ENCODE measurements around the gene SH3GLB1. TPM values are rescaled to one million over a fixed set of nuclear protein-coding genes. Genes with fewer than 3 reads are reported as not detected.
A peak's percentile ranks its signal among the peaks of the same experiment; 100 is the strongest.

Gene SH3GLB1
- total and polyA plus RNA-seq, 9 of the 15 experiments (the other 6 are each of a cell fraction or from before 2014, with no cell fraction given), result 8.6 to 34.2 (median 24.2) TPM

DNA sequence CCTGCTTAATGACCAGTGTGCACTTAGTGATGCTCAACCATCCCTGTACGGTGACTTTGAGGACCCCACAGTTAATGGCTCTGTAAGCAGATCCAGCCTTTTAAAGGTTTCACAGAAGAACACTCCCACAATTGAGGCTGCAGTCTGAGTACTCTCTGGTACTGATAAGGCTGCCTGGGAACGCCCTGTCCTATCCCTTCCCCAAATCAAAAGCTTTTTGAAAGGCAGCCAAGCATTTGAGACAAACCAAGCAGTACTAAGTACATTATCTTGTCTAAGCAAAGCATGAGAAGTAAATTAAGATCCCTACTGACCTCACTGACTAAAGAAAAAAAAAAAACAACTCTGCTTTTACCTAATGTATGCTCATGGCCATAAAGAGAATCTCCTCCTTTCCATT is 60.7 kb downstream of the SH3GLB1 start (continued):
- TF ChIP-seq, protein P1, sequence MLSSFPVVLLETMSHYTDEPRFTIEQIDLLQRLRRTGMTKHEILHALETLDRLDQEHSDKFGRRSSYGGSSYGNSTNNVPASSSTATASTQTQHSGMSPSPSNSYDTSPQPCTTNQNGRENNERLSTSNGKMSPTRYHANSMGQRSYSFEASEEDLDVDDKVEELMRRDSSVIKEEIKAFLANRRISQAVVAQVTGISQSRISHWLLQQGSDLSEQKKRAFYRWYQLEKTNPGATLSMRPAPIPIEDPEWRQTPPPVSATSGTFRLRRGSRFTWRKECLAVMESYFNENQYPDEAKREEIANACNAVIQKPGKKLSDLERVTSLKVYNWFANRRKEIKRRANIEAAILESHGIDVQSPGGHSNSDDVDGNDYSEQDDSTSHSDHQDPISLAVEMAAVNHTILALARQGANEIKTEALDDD (IDR thresholded peaks at IDR 0.05), result peak; percentile 59; the same call in 1 of the 2 replicates
- no peak for TF ChIP-seq U2AF1 (optimal IDR thresholded peaks at IDR 0.05; ENCODE audit: low read depth, low read length)
- TF ChIP-seq STAT5A (IDR thresholded peaks at IDR 0.05; ENCODE audit: borderline replicate concordance, low read length), result peak; percentile 61
- no peak for TF ChIP-seq MYBL2 (IDR thresholded peaks at IDR 0.05; ENCODE audit: low read depth)
- TF ChIP-seq MYBL2 (CRISPR knock-in tag; IDR thresholded peaks at IDR 0.05; ENCODE audit: borderline replicate concordance), result no peak
- TF ChIP-seq, protein P2, sequence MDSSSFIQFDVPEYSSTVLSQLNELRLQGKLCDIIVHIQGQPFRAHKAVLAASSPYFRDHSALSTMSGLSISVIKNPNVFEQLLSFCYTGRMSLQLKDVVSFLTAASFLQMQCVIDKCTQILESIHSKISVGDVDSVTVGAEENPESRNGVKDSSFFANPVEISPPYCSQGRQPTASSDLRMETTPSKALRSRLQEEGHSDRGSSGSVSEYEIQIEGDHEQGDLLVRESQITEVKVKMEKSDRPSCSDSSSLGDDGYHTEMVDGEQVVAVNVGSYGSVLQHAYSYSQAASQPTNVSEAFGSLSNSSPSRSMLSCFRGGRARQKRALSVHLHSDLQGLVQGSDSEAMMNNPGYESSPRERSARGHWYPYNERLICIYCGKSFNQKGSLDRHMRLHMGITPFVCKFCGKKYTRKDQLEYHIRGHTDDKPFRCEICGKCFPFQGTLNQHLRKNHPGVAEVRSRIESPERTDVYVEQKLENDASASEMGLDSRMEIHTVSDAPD (CRISPR knock-in tag; IDR thresholded peaks at IDR 0.05), result no peak
- peak in 1 of 2 experiments; percentile 12; a peak in 1 of 4 replicates for TF ChIP-seq RAD21 (CRISPR knock-in tag; conservative IDR thresholded peaks at IDR 0.05 in 1 of 2, IDR thresholded peaks at IDR 0.05 in 1 of 2)
- peak; percentile 86 for TF ChIP-seq SMARCE1 (IDR thresholded peaks at IDR 0.05)
- peak; percentile 63 for TF ChIP-seq PML (IDR thresholded peaks at IDR 0.05; ENCODE audit: low read length)
- 0 out of 2 replicates have a peak, but pooled peaks have one; percentile 36 for TF ChIP-seq MTA3 (IDR thresholded peaks at IDR 0.05; ENCODE audit: borderline replicate concordance)
- TF ChIP-seq LCOR (CRISPR knock-in tag; IDR thresholded peaks at IDR 0.05), result peak; percentile 77
- TF ChIP-seq, protein P3, sequence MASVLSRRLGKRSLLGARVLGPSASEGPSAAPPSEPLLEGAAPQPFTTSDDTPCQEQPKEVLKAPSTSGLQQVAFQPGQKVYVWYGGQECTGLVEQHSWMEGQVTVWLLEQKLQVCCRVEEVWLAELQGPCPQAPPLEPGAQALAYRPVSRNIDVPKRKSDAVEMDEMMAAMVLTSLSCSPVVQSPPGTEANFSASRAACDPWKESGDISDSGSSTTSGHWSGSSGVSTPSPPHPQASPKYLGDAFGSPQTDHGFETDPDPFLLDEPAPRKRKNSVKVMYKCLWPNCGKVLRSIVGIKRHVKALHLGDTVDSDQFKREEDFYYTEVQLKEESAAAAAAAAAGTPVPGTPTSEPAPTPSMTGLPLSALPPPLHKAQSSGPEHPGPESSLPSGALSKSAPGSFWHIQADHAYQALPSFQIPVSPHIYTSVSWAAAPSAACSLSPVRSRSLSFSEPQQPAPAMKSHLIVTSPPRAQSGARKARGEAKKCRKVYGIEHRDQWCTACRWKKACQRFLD (CRISPR knock-in tag; IDR thresholded peaks at IDR 0.05), result 0 out of 2 replicates have a peak, but pooled peaks have one; percentile 28
- peak; percentile 30; the same call in 1 of the 2 replicates for TF ChIP-seq FOSL1 (tag; conservative IDR thresholded peaks at IDR 0.05)
- TF ChIP-seq ZNF766 (CRISPR knock-in tag; conservative IDR thresholded peaks at IDR 0.05), result peak; percentile 97
- TF ChIP-seq CREM (IDR thresholded peaks at IDR 0.05; ENCODE audit: low read depth), result peak; percentile 67
- TF ChIP-seq, protein P4, sequence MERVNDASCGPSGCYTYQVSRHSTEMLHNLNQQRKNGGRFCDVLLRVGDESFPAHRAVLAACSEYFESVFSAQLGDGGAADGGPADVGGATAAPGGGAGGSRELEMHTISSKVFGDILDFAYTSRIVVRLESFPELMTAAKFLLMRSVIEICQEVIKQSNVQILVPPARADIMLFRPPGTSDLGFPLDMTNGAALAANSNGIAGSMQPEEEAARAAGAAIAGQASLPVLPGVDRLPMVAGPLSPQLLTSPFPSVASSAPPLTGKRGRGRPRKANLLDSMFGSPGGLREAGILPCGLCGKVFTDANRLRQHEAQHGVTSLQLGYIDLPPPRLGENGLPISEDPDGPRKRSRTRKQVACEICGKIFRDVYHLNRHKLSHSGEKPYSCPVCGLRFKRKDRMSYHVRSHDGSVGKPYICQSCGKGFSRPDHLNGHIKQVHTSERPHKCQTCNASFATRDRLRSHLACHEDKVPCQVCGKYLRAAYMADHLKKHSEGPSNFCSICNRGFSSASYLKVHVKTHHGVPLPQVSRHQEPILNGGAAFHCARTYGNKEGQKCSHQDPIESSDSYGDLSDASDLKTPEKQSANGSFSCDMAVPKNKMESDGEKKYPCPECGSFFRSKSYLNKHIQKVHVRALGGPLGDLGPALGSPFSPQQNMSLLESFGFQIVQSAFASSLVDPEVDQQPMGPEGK (CRISPR knock-in tag; IDR thresholded peaks at IDR 0.05; ENCODE audit: borderline replicate concordance), result no peak
- peak; percentile 84 for TF ChIP-seq CBFA2T2 (conservative IDR thresholded peaks at IDR 0.05)
- TF ChIP-seq FOXA3 (CRISPR knock-in tag; conservative IDR thresholded peaks at IDR 0.05 in 1 of 2, IDR thresholded peaks at IDR 0.05 in 1 of 2), result 0 out of 4 replicates have a peak, but pooled peaks of 1 of the 2 experiments have one; percentile 13
- TF ChIP-seq ZNF76 (CRISPR knock-in tag; IDR thresholded peaks at IDR 0.05; ENCODE audit: borderline replicate concordance), result no peak
- no peak for TF ChIP-seq RBM39 (optimal IDR thresholded peaks at IDR 0.05; ENCODE audit: low read depth, low read length)
- peak; percentile 42 for TF ChIP-seq RFX1 (IDR thresholded peaks at IDR 0.05)
- TF ChIP-seq GATA2 (CRISPR knock-in tag; IDR thresholded peaks at IDR 0.05), result 0 out of 2 replicates have a peak, but pooled peaks have one; percentile 28
- no peak for TF ChIP-seq EP400 (IDR thresholded peaks at IDR 0.05)
- TF ChIP-seq FOXJ2 (tag; IDR thresholded peaks at IDR 0.05), result peak; percentile 48; the same call in 1 of the 2 replicates
- no peak for TF ChIP-seq NR3C1 (CRISPR knock-in tag; IDR thresholded peaks at IDR 0.05)

Measured in K562 (cell line).